ENCODE measurements around the gene TAGLN2.

Gene TAGLN2

GRCh38 chr1:159935305-159935704 lies 10.0 kb upstream of the TAGLN2 start:
- H3K27ac ChIP-seq (ENCODE audit: insufficient read depth in 1 of 2, low read depth in 1 of 2, low read length in 2 of 2, poor library complexity in 1 of 2, severe bottlenecking in 2 of 2), result no peak overlapping the region
- H3K4me3 ChIP-seq (ENCODE audit: control insufficient read depth in 1 of 7, extremely low read depth in 1 of 7, insufficient read depth in 4 of 7, low read depth in 2 of 7, low read length in 6 of 7), result no peak overlapping the region
- H3K36me3 ChIP-seq (ENCODE audit: control insufficient read depth in 4 of 4, insufficient read depth in 4 of 4, low read length in 3 of 4), result peaks cover 0 to 2% (median 0%) of the 10 kb centered on the region in 4 experiments
- DNase-seq, result no peak
- peaks cover 8 to 30% (median 23%) of the 10 kb centered on the region in 4 experiments for H3K4me1 ChIP-seq (ENCODE audit: control extremely low read depth in 1 of 4, control insufficient read depth in 4 of 4, insufficient read depth in 4 of 4, low read length in 3 of 4)
- CTCF ChIA-PET, result interaction anchor here (1.1 to 9.8 kb wide), 15 partner anchors 8 to 146 kb away, joined by 3 to 108 read pairs (median 6); partner anchors contain the start of genes KCNJ9 and TAGLN2
- POLR2A ChIA-PET, result interaction anchor here (1.6 kb wide), 1 partner anchor 10 kb away, joined by 7 read pairs; the partner anchor contains the start of gene TAGLN2
- no peaks in the 10 kb centered on the region for H3K9me3 ChIP-seq (ENCODE audit: control extremely low read depth in 1 of 5, control insufficient read depth in 4 of 5, insufficient read depth in 2 of 5, low read depth in 1 of 5, low read length in 4 of 5)
- H3K27me3 ChIP-seq (replicated peaks in 2 of 5; ENCODE audit: control insufficient read depth in 4 of 5, insufficient read depth in 5 of 5, low read length in 4 of 5), result no peaks in the 10 kb centered on the region
- 100% methylated on average over 10 of the region's 11 CpGs for WGBS (ENCODE audit: insufficient coverage)

- ChIA-PET POLR2A (interaction anchor here (0.7 kb wide), 1 partner anchor 11 kb away, joined by 3 read pairs; no protein-coding TSS in a partner anchor), CTCF (interaction anchor here (1.1 to 9.8 kb wide), 12 partner anchors 7 to 144 kb away, joined by 3 to 108 read pairs (median 6); partner anchors contain the start of genes IGSF9 and TAGLN2)
- H3K4me3 ChIP-seq (ENCODE audit: control insufficient read depth in 1 of 7, extremely low read depth in 1 of 7, insufficient read depth in 4 of 7, low read depth in 2 of 7, low read length in 6 of 7), result no peak overlapping the region
- DNase-seq, result no peak
- no peaks in the 10 kb centered on the region for H3K9me3 ChIP-seq (ENCODE audit: control extremely low read depth in 1 of 5, control insufficient read depth in 4 of 5, insufficient read depth in 2 of 5, low read depth in 1 of 5, low read length in 4 of 5)
- H3K36me3 ChIP-seq (ENCODE audit: control insufficient read depth in 4 of 4, insufficient read depth in 4 of 4, low read length in 3 of 4), result peaks cover 0 to 2% (median 0%) of the 10 kb centered on the region in 4 experiments
- 88% methylated on average over 5 of the region's 14 CpGs for WGBS (ENCODE audit: insufficient coverage)
- H3K27me3 ChIP-seq (replicated peaks in 2 of 5; ENCODE audit: control insufficient read depth in 4 of 5, insufficient read depth in 5 of 5, low read length in 4 of 5), result no peaks in the 10 kb centered on the region
- no peak overlapping the region for H3K27ac ChIP-seq (ENCODE audit: insufficient read depth in 1 of 2, low read depth in 1 of 2, low read length in 2 of 2, poor library complexity in 1 of 2, severe bottlenecking in 2 of 2)
- H3K4me1 ChIP-seq (ENCODE audit: control extremely low read depth in 1 of 4, control insufficient read depth in 4 of 4, insufficient read depth in 4 of 4, low read length in 3 of 4), result peaks cover 8 to 28% (median 23%) of the 10 kb centered on the region in 4 experiments
Observed at GRCh38 chr1:159934136-159935039, 9.1 kb upstream of the TAGLN2 start.

- ChIA-PET CTCF (interaction anchor here (0.6 to 9.8 kb wide), 7 partner anchors 10 to 271 kb away, joined by 3 to 108 read pairs (median 5); partner anchors contain the start of genes IGSF9 and TAGLN2), POLR2A (interaction anchor here (0.6 to 0.7 kb wide), 2 partner anchors 17 to 780 kb away, joined by 3 to 6 read pairs; no protein-coding TSS in a partner anchor)
- Histone ChIP-seq H3K27me3 (replicated peaks in 2 of 5; ENCODE audit: control insufficient read depth in 4 of 5, insufficient read depth in 5 of 5, low read length in 4 of 5) (no peaks in the 10 kb centered on the region), H3K4me1 (ENCODE audit: control extremely low read depth in 1 of 4, control insufficient read depth in 4 of 4, insufficient read depth in 4 of 4, low read length in 3 of 4) (peaks cover 8 to 27% (median 23%) of the 10 kb centered on the region in 4 experiments), H3K36me3 (ENCODE audit: control insufficient read depth in 4 of 4, insufficient read depth in 4 of 4, low read length in 3 of 4) (peaks cover 0 to 2% (median 0%) of the 10 kb centered on the region in 4 experiments), H3K27ac (ENCODE audit: insufficient read depth in 1 of 2, low read depth in 1 of 2, low read length in 2 of 2, poor library complexity in 1 of 2, severe bottlenecking in 2 of 2) (no peak overlapping the region), H3K9me3 (ENCODE audit: control extremely low read depth in 1 of 5, control insufficient read depth in 4 of 5, insufficient read depth in 2 of 5, low read depth in 1 of 5, low read length in 4 of 5) (no peaks in the 10 kb centered on the region), H3K4me3 (ENCODE audit: control insufficient read depth in 1 of 7, extremely low read depth in 1 of 7, insufficient read depth in 4 of 7, low read depth in 2 of 7, low read length in 6 of 7) (no peak overlapping the region)
- no peak for DNase-seq
- 100% methylated on average over 3 of the region's 4 CpGs for WGBS (ENCODE audit: insufficient coverage)
Observed at GRCh38 chr1:159933347-159933746, 8.0 kb upstream of the TAGLN2 start.

- 90% methylated on average over 13 of the region's 16 CpGs for WGBS (ENCODE audit: insufficient coverage)
- no peaks in the 10 kb centered on the region for H3K27me3 ChIP-seq (replicated peaks in 2 of 5; ENCODE audit: control insufficient read depth in 4 of 5, insufficient read depth in 5 of 5, low read length in 4 of 5)
- CTCF ChIA-PET, result interaction anchor here (1.2 to 9.8 kb wide), 7 partner anchors 10 to 153 kb away, joined by 3 to 108 read pairs (median 5); partner anchors contain the start of genes IGSF9 and TAGLN2
- POLR2A ChIA-PET, result interaction anchor here (0.6 to 0.7 kb wide), 2 partner anchors 17 to 780 kb away, joined by 3 to 6 read pairs; no protein-coding TSS in a partner anchor
- peaks cover 8 to 20% (median 18%) of the 10 kb centered on the region in 4 experiments for H3K4me1 ChIP-seq (ENCODE audit: control extremely low read depth in 1 of 4, control insufficient read depth in 4 of 4, insufficient read depth in 4 of 4, low read length in 3 of 4)
- H3K36me3 ChIP-seq (ENCODE audit: control insufficient read depth in 4 of 4, insufficient read depth in 4 of 4, low read length in 3 of 4), result peaks cover 0 to 2% (median 0%) of the 10 kb centered on the region in 4 experiments
- no peaks in the 10 kb centered on the region for H3K9me3 ChIP-seq (ENCODE audit: control extremely low read depth in 1 of 5, control insufficient read depth in 4 of 5, insufficient read depth in 2 of 5, low read depth in 1 of 5, low read length in 4 of 5)
- H3K4me3 ChIP-seq (ENCODE audit: control insufficient read depth in 1 of 7, extremely low read depth in 1 of 7, insufficient read depth in 4 of 7, low read depth in 2 of 7, low read length in 6 of 7), result no peak overlapping the region
- peak in 1 of 3 donors; percentile 15 for DNase-seq
- no peak overlapping the region for H3K27ac ChIP-seq (ENCODE audit: insufficient read depth in 1 of 2, low read depth in 1 of 2, low read length in 2 of 2, poor library complexity in 1 of 2, severe bottlenecking in 2 of 2)
Observed at GRCh38 chr1:159932296-159933285, 7.3 kb upstream of the TAGLN2 start.

- WGBS (ENCODE audit: insufficient coverage), result 100% methylated on average over 3 of the region's 3 CpGs
Observed at GRCh38 chr1:159931795-159932173, 6.5 kb upstream of the TAGLN2 start.

GRCh38 chr1:159931101-159931794 lies 5.9 kb upstream of the TAGLN2 start:
- no peaks in the 10 kb centered on the region for H3K9me3 ChIP-seq (ENCODE audit: control extremely low read depth in 1 of 5, control insufficient read depth in 4 of 5, insufficient read depth in 2 of 5, low read depth in 1 of 5, low read length in 4 of 5)
- CTCF ChIA-PET, result interaction anchor here (0.6 to 8.7 kb wide), 7 partner anchors 8 to 720 kb away, joined by 3 to 57 read pairs (median 3); partner anchors contain the start of genes SLAMF8 and TAGLN2
- H3K27ac ChIP-seq (ENCODE audit: insufficient read depth in 1 of 2, low read depth in 1 of 2, low read length in 2 of 2, poor library complexity in 1 of 2, severe bottlenecking in 2 of 2), result no peak overlapping the region
- H3K4me1 ChIP-seq (ENCODE audit: control extremely low read depth in 1 of 4, control insufficient read depth in 4 of 4, insufficient read depth in 4 of 4, low read length in 3 of 4), result peaks cover 3 to 8% (median 5%) of the 10 kb centered on the region in 4 experiments
- peaks cover 0 to 2% (median 0%) of the 10 kb centered on the region in 4 experiments for H3K36me3 ChIP-seq (ENCODE audit: control insufficient read depth in 4 of 4, insufficient read depth in 4 of 4, low read length in 3 of 4)
- no peak for DNase-seq
- POLR2A ChIA-PET, result no interaction called here
- H3K27me3 ChIP-seq (replicated peaks in 2 of 5; ENCODE audit: control insufficient read depth in 4 of 5, insufficient read depth in 5 of 5, low read length in 4 of 5), result no peaks in the 10 kb centered on the region
- 87% methylated on average over 11 of the region's 13 CpGs for WGBS (ENCODE audit: insufficient coverage)
- no peak overlapping the region for H3K4me3 ChIP-seq (ENCODE audit: control insufficient read depth in 1 of 7, extremely low read depth in 1 of 7, insufficient read depth in 4 of 7, low read depth in 2 of 7, low read length in 6 of 7)

More at GRCh38 chr1:159931795-159932173, 6.5 kb upstream of the TAGLN2 start:
- DNase-seq, result no peak
- Histone ChIP-seq H3K36me3 (ENCODE audit: control insufficient read depth in 4 of 4, insufficient read depth in 4 of 4, low read length in 3 of 4) (peaks cover 0 to 2% (median 0%) of the 10 kb centered on the region in 4 experiments), H3K4me1 (ENCODE audit: control extremely low read depth in 1 of 4, control insufficient read depth in 4 of 4, insufficient read depth in 4 of 4, low read length in 3 of 4) (peaks cover 3 to 12% (median 10%) of the 10 kb centered on the region in 4 experiments), H3K4me3 (ENCODE audit: control insufficient read depth in 1 of 7, extremely low read depth in 1 of 7, insufficient read depth in 4 of 7, low read depth in 2 of 7, low read length in 6 of 7) (no peak overlapping the region), H3K9me3 (ENCODE audit: control extremely low read depth in 1 of 5, control insufficient read depth in 4 of 5, insufficient read depth in 2 of 5, low read depth in 1 of 5, low read length in 4 of 5) (no peaks in the 10 kb centered on the region), H3K27ac (ENCODE audit: insufficient read depth in 1 of 2, low read depth in 1 of 2, low read length in 2 of 2, poor library complexity in 1 of 2, severe bottlenecking in 2 of 2) (no peak overlapping the region), H3K27me3 (replicated peaks in 2 of 5; ENCODE audit: control insufficient read depth in 4 of 5, insufficient read depth in 5 of 5, low read length in 4 of 5) (no peaks in the 10 kb centered on the region)
- ChIA-PET CTCF (interaction anchor here (1.2 to 8.7 kb wide), 3 partner anchors 8 to 154 kb away, joined by 3 to 57 read pairs (median 13); partner anchors contain the start of gene TAGLN2), POLR2A (no interaction called here)
